ENCODE data around the gene RASGRP3. TPM values are rescaled to one million over a fixed set of nuclear protein-coding genes. Genes with fewer than 3 reads are reported as not detected.

RASGRP3 gene
- total and polyA plus RNA-seq, 2 of the 13 experiments (the other 11 are each of a cell fraction or from before 2014, with no cell fraction given) = 0.01 TPM; not detected in 1

- TF ChIP-seq EP300 (IDR thresholded peaks at IDR 0.05; ENCODE audit: low read depth in 2 of 2, low read length in 2 of 2) (no peak), EP300 (CRISPR knock-in tag; IDR thresholded peaks at IDR 0.05; ENCODE audit: borderline replicate concordance) (no peak), ISL2 (CRISPR knock-in tag; IDR thresholded peaks at IDR 0.05) (peak; percentile 47), ETV5 (CRISPR knock-in tag; IDR thresholded peaks at IDR 0.05; ENCODE audit: borderline replicate concordance) (no peak), ZNF562 (CRISPR knock-in tag; IDR thresholded peaks at IDR 0.05; ENCODE audit: borderline replicate concordance) (no peak), HOXA3 (CRISPR knock-in tag; IDR thresholded peaks at IDR 0.05) (no peak), ZSCAN12 (CRISPR knock-in tag; IDR thresholded peaks at IDR 0.05) (no peak), ELF3 (CRISPR knock-in tag; IDR thresholded peaks at IDR 0.05) (no peak; the same call in 1 of the 2 replicates), NONO (IDR thresholded peaks at IDR 0.05) (no peak), NONO (CRISPR knock-in tag; conservative IDR thresholded peaks at IDR 0.05) (0 out of 2 replicates have a peak, but pooled peaks have one; percentile 55), ZFP36L2 (CRISPR knock-in tag; IDR thresholded peaks at IDR 0.05) (no peak), DMAP1 (CRISPR knock-in tag; IDR thresholded peaks at IDR 0.05) (no peak), PBX3 (CRISPR knock-in tag; IDR thresholded peaks at IDR 0.05; ENCODE audit: borderline replicate concordance) (no peak), ZNF615 (CRISPR knock-in tag; IDR thresholded peaks at IDR 0.05; ENCODE audit: borderline replicate concordance) (no peak), AHDC1 (CRISPR knock-in tag; IDR thresholded peaks at IDR 0.05; ENCODE audit: borderline replicate concordance) (no peak), ZNF414 (CRISPR knock-in tag; IDR thresholded peaks at IDR 0.05) (peak; percentile 55; the same call in 1 of the 2 replicates), BRD4 (CRISPR knock-in tag; IDR thresholded peaks at IDR 0.05) (no peak), ZUFSP (CRISPR knock-in tag; IDR thresholded peaks at IDR 0.05; ENCODE audit: borderline replicate concordance) (no peak), PCBP1 (IDR thresholded peaks at IDR 0.05; ENCODE audit: borderline replicate concordance, low read depth, low read length) (no peak), ZNF777 (CRISPR knock-in tag; IDR thresholded peaks at IDR 0.05) (no peak), IRF2 (CRISPR knock-in tag; IDR thresholded peaks at IDR 0.05) (0 out of 2 replicates have a peak, but pooled peaks have one; percentile 14)
Measured at GRCh38 chr2:33475224-33476130, 972 bp upstream of the RASGRP3 start (continued).
